Measurements from ENCODE around the gene MEI4.

DNA sequence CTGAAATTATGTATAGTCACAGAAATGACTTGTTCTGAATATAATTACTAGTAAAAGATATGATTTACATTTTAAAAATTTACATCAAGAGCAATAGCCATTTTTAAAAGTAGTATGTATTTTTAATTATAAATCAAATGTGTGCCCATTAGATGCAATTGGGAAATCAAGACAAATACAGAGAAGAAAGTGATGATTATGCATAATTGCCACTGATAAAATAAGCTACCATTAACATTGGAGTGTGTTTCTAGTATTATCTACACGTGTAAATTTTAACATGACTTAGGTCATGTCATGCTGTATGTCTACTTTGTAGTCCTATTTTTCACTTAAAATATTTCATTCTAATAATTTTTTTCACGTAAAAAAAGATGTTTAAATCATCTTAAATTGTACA is 22.8 kb upstream of the MEI4 start:
- no peak for TF ChIP-seq CTCF (IDR thresholded peaks at IDR 0.05)
- no peak for TF ChIP-seq POLR2A (IDR thresholded peaks at IDR 0.05)
